Activated T-cell treated with anti-CD3 and anti-CD28 coated beads, Interleukin-2, amount 50 U/mL, for 48 hours (primary cell): ENCODE results near the gene EIF4G2.

Experiments used
- DNase-seq, 2 experiments: peaks; one replicate each; pipeline ENCODE4 v3.0.0-alpha.2; 2020

The EIF4G2 gene

DNA sequence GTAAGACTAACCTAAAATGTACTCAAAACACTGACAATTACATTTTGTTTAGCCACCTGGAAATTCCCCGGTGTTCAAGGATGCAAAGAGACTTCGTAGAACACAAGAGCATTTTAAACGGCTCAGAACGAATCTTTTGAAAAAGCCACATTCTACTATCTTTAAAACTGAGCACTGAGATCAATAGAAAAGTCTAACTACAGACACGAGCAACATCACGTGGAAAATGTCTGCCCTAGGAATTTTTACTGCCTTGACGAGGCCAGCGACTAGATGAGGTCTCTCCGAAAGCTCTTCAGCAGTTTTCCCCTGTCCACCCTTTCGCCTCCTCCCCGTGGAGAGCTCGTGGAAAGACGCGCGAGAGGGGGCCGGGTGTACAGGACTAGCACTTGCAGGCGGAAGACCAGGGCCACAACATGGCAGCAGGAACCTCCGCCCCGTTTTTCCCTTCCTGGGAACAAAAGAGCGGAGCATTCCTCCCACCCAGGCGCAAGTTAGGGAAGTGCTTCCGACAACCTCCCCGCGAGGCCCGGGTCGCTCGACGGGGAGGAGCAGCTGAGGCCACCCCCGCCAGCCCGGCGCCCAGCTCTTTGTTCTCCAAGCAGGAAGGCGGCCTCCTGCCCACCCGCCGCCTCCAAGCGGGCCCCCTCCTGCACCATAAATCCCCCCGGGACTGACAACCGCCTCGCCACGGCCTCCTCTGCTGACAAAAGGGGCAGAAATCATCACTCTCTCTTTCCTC lies 1.1 kb downstream of the EIF4G2 start:
- peak; percentile 56 to 61 for DNase-seq

DNA sequence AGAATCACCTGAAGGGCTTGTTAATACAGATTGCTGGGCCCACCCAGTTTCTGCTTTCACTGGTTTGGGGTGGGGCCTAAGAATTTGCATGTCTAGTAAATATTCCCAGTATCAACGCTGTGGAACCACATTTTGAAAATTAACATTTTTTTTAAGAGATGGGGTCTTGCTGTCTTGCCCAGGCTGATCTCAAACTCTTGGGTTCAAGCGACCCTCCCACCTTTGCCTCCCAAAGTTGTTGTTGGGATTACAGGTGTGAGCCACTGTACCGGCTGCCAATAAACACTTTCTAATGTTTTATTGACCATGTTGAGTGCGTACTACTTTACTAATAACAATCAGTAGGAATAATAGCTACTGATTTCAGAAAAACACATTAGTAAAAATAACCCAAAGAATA lies 2.5 kb downstream of the EIF4G2 start:
- no peak for DNase-seq

DNA sequence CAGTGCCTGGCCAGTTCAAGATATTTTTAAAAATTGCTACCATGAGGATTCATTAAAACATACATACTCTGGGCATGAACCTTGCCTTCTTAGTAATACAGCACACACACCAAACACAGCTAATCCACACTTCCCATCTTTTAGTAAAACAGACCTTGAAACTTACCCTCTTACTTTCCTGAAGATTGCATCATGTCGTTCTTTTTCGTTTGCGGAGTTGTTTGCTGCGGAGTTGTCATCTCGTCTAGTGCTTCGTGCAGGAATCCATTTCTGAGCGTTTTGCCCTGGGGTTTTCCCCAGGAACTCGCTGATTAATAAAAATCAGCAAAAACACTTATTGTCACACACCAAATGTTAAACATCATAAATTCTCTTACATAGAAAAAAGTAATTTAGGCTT lies 3.0 kb downstream of the EIF4G2 start:
- DNase-seq, result no peak

DNA sequence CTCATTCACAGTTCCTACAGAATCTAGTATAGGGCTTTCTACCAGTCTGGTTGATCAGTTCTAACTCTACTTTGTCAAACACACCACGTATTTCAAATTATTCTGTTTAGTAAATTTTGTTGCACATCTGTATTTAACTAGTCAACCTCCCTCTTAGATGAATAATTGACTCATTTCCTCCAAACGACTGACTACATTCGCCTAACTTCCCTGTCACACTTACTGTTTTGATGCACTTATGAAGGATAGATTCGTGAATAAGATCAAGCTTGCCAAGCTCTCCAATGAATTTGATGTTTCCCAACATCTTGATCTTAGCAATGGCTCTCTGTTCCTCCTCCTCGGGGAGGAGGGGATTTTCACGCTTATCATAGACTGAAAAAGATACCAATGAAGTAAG lies 5.0 kb downstream of the EIF4G2 start:
- DNase-seq, result no peak

DNA sequence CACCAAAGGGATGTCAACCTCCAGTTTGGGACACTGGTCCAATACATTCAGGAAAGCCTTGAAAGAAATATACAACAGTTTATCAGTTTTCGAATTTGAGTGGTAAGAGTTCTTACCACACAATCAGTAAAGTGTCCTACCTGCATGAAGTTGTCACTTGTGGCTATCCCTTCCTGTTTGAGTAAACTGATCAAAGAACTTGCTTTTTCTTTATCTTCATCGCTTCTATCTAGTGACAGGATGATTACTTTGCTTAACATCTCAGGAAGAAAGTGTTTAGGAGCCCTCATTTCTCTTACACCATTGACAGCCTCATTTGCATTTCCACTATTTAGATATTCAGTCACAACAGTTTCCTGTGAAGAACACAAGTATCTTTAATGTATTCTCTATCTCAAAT lies 8.4 kb downstream of the EIF4G2 start:
- no peak for DNase-seq

DNA sequence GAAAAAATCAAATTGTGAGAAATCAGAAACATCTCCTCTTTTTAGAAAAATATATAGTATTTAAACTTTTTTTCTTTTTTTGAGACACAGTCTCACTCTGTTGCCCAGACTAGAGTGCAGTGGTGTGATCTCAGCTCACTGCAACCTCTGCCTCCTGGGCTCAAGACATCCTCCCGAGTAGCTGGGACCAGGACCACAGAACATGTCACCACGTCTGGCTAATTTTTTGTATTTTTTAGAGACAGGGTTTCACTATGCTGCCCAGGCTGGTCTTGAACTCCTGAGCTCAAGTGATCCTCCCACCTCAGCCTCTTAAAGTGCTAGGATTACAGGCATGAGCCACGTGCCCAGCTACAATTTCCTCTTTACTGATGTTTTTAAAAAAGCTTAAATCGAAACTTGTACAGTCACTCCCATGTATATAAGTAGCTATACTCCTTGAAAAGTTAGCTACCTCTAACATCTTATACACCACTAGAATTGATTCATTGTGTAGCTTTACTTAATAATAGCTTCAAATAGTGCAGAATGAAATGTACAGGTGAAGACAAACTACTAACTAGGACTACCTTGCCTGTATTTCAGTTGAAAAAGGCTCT lies 10.3 kb downstream of the EIF4G2 start:
- DNase-seq, result no peak

DNA sequence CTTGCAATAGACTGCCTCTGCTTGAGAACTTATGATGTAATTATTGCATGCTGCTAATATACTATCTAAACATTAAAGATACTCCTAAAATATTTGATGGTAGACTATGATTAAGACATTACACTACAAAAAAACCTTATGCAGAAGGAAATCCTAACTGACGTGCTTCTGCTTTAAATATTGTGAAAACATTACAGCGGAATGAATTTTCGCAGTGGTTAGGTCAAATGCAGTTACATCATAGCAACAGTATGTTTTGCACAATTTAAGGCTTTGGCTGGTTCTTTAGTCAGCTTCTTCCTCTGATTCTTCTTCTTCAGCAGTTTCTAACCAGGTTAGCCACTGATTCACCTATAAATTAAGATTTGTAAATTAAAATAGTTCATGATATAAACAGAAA lies 11.2 kb downstream of the EIF4G2 start:
- DNase-seq, result no peak

DNA sequence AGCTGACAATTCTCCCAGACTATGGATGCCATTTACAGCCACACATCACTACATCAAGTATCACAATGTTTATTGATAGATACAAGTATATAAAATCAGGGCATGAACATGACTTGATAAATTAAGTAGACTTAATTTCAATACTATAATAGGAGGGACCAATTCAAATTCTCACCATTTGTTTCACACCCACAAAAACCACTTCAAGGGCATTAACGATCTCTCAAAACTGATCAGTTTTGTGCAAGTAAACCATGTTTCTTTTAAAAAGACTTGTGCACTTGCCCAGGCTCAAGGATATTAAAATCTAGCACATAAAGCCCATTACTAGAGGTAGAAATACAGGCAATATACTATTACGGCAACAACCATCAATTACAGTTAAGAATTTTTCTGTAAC lies 11.7 kb downstream of the EIF4G2 start:
- no peak for DNase-seq

DNA sequence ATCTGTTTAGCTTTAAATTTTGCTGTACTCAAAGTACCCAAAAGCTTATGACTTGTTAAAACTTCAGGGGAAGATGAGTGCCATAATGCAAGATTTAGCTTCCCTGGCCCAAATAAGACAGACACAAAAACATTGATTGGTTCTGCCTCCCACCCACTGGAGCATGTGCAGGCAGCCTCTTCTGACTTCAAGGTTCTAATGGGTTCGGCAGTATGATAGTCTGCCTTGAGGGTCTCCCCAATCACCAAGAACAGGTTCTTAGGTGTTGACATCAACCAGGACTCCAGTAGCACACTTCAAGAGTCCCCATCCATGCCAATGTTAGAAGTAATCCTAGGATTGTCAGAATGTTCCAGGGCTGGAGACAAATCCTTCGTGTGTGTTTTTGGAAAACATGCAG lies 12.5 kb downstream of the EIF4G2 start:
- peak in 1 of 2 experiments; percentile 23 for DNase-seq

DNA sequence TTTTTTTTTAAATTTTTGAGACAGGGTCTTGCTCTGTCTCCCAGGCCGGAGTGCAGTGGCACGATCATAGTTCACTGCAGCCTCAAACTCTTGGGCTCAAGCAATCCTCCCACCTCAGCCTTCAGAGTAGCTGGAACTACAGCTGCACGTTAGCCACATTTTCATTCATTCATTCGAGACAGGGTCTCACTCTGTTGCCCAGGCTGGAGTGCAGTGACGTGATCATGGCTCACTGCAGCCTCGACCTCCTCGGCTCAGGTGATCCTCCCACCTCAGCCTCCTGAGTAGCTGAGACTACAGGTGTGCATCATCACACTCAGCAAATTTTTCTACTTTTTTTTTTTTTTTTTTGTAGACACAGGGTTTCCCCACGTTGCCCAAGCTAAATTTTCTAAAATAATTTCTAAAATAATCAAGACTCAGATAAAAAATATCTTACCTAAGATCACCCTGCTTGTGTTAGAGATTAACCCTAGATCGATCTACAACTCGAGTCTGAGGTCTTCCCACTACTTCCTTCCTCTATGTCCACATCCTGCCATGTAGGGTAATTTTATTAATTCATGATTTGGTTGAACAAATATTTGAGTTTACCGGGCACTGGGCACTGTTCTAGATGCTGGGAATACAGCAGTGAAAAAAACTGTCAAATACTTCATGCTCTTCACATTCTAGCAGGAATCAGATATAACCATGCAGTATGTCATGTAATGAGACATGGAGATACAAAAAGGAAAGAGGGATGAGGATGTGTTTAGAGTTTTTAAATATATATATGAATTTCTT lies 15.1 kb downstream of the EIF4G2 start:
- DNase-seq, result no peak

DNA sequence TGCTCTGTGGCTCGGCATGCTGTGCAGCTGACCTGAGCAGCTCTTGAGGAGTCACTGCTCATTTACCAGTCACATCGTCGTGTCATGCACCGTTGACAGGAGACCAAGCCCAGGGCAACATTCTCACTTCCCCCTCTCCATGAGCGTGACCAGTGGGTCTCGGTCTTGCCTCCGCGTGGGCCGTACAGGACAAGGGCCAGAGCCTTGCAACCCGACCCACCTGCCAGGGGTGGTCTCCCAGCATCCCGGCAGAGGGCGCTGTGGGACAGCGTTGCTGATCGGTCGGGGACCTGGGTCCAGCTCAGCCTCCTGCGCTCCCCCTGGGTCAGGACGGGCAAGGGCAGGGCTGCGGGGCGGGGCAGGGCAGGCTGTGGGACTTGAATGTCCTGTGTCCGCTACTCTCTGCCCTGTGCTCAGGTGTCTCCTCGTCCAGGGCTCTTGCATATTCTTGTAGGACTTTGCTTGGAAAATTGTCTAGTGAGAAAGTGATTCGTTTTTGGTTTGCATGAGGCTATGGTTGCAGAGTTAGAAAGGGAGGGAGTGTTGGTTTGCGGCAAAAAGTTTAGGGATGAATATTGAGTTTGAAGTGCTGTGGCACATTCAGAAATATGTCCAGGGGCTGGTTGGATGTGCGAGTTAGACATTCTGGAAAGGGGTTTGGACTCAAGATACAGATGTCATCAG lies 16.2 kb downstream of the EIF4G2 start:
- peak; percentile 92 for DNase-seq

DNA sequence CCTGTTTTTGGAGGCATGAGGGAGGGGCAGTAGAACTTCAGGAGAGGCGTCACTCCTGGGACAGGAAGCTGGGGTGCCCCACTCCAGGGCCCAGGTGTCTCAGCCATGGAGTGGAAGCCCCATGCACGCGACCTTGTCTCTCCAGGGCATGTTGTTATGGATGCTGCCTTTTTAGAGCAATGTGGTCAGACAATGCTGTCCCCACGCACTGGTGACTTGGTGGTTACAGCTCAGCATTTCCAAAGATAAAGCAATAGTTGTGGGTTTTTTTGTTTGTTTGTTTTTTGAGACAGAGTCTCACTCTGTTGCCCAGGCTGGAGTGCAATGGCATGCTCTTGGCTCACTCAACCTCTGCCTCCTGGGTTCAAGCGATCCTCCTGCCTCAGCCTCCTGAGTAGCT lies 22.3 kb downstream of the EIF4G2 start:
- DNase-seq, result no peak

DNA sequence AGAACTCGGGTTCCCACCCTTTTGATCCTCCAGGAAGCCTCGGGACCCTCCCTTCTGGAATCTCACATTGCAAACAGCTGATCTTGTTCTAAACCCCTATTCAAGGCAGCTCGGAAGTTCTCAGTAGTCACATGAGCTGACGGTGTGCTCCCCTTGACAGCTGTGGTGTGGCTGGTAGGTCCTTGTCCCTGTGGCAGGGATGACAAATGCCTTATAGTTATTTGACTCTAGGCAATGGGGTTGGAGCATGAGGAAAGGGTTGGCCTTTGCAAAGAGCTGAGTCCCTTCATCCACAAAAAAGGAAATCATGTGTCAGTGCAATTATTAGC lies 23.6 kb downstream of the EIF4G2 start:
- no peak for DNase-seq

DNA sequence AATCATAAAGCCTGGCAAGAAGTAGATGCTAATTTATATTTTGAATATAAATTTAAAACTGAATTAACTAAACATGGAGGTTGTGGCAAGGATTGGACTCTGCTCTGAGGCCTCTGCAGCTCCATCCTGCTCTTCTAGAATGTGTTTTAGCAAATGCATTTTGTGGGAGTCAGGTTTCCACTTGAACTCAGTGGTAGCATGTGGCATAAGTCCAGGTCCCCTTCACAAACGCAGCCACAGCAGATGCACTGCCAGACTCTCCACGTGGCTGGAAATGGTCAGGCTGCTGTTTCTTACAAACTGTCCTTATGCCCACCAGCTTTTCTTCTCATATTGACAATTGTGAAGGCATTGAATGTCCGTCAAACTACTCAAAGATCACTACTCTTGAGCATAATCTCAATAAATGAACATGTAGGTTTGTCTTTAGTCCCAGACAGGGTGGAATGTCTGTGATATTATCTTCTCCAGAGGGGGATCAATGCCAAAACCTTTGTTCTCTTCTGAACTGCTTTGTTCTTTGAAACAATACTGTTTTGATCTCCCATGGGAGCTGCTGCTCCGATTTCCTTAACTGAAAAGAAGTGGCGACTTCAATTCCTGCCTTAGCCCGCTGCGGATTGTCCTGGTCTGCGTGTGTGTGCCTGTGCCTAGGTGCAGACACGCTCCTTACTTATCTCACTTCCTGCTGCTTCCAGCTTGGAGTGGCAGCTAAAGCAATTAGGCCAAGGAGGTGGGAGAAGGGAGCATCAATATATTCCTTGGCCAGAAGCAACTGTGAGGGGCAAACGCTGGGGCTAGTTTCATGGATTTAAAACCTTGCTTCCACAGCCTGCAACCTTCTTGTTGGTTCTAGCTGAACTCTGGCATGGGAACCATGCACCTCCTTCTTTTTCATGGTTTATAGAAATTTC lies 24.2 kb downstream of the EIF4G2 start:
- no peak for DNase-seq

DNA sequence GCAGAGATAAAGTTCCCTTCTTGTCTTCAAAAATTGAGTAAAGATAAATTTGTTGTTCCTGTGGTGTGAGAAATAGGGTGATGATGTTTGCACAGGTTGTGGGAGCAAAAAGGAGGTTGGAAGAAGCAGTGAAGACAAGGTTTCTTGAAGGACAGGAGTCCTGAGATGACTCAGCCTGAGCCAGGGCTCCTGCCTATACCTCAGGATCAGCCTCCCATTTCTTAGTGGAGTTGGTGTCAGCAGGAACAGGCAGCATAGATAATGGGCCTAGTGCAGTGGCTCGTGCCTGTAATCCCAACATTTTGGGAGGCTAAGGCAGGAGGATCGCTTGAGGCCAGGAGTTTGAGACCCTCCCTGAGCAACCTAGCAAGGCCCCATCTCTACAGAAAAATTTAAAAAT lies 28.7 kb downstream of the EIF4G2 start:
- no peak for DNase-seq

DNA sequence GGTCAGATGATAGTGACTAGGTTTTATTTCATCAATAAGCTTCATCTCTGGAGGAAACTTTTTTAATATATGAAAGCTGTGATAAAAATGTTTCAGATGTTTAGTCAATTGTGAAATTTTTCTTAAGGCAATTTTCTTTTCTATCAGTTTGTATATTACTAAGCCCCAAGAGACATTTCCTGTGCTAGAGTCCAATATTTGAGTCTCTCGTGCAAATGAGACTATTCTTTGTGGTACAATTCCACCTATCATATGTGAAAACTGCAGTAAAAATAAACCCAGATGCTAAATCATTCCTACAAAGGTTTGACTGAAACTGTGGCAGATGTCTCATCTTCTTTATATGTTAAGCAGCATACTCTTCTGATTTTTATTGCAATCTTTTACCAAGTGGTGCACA lies 29.6 kb downstream of the EIF4G2 start:
- DNase-seq, result no peak

DNA sequence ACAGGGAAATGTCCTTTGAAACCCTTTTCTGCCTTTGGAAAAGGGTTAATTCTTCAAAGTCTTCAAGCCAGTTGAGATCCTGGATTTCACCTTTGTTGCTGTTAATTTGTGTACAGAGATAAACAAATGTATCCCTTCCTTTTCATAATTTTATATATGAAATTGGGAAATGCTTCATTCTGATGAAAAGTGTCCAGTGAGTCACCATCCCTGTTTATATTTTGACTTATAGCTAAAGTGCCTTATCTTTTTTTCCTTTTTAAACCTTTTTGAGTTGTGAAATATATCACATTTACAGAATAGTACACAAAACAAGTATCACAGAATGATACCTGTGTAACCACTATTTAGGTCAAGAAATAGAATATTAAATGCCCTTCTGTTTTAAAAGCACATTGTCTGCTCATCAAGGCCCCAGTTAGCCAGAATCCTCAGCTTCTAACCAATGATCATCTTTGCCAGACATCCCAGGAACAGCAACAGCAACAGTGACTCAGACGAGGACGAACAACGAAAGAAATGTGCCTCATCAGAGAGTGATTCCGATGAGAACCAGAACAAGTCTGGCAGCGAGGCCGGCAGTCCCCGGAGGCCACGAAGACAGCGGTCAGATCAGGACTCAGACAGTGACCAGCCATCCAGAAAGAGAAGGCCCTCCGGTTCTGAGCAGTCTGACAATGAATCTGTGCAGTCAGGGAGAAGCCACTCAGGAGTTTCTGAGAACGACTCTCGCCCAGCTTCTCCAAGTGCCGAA lies 30.3 kb downstream of the EIF4G2 start:
- no peak for DNase-seq

DNA sequence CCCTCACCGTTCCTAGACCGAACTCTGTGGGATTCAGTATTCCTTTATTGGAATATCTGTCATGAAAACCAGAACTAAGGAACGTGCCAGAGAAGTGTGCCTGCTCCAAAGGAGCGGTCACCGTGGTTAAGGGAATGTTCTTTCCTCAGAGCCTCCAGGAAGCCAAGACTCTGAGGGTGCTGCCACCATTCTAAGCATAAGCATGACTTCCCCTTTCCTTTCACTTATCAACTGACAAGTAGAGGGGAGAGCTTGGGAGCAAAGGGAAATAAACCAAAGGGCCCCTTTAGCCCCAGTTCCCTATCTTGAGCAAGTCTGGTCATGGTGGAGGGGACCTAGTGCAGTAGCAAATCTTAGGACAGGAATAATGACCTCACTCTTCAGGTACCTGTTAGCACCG lies 30.9 kb downstream of the EIF4G2 start:
- no peak for DNase-seq

DNA sequence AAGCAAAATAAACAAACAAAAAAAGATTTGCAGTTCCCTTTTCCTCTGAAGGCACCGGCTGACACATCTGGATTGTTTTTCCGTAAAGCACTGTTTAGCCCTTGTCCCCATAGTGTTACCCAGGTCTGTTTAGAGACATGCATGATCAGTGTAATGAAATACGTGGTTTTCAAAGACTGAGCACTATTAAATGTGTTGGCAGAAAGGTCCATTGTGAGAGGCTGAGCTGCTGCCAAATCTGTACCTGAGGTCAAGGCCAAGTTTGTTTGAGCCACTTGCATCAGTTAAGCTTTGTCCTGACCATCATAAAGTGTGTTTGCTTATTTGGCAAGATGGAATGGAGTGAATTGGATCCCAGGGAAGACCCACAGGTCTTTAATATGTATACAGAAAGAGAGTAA lies 31.3 kb downstream of the EIF4G2 start:
- no peak for DNase-seq

DNA sequence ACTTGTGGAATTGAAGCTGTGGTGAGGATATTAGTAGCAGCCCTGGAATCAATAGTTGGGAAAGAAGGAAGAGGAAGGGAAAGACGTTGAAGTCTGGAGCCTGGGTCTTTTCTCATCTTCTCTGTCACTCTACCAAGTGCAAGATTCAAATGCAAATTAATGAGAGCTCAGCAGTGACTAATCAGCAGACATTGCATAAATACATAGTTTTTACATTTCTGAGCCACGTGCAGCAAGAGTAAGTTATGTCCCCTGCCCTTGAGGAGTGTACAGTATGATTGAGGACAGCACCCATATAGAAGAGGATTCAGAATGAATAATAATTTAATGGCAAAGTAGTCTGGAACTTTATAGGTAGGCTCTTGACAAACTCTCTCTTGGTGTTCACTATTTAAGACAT lies 33.9 kb downstream of the EIF4G2 start:
- DNase-seq, result no peak

DNA sequence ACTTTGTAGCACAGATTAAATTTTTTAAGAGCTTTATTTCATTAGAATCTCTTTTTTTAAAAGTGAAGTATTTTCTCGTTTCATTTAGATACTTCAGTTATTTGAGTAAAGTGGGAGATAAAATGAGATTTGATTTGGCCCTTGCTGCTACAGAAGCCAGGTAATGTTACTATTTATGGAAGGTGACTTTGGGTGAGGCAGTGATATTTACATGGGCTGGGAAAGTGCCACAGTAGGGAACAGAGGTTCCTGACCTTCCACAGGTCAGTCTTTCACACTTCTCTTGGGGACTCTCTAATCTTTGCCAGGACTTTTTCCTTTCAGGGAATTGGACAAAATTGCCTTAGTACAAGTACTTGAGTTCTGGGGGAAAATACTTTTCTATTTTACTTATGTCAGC lies 37.3 kb downstream of the EIF4G2 start:
- DNase-seq, result no peak
